ENCODE data around the gene RNH1. TPM values are rescaled to one million over a fixed set of nuclear protein-coding genes. Genes with fewer than 3 reads are reported as not detected.
A peak's percentile ranks its signal among the peaks of the same experiment; 100 is the strongest.

RNH1 gene
- total RNA-seq, 1 donor, result 165 TPM

- no peak for DNase-seq (ENCODE audit: low read depth in 2 of 3, low spot score in 2 of 3)
These were observed 46.5 kb downstream of the RNH1 start for GRCh38 chr11:460331-461199.

- no peak for DNase-seq (ENCODE audit: low read depth in 2 of 3, low spot score in 2 of 3)
These were observed 47.4 kb downstream of the RNH1 start for GRCh38 chr11:459511-460220.

- DNase-seq (ENCODE audit: low read depth in 2 of 3, low spot score in 2 of 3), result peak in 2 of 3 donors; percentile 11 to 30
These were observed 49.8 kb downstream of the RNH1 start for GRCh38 chr11:457111-457760.

- peak in 2 of 3 donors; percentile 33 to 54 for DNase-seq (ENCODE audit: low read depth in 2 of 3, low spot score in 2 of 3)
These were observed 50.5 kb downstream of the RNH1 start for GRCh38 chr11:456533-456932.

GRCh38 chr11:455566-456147 lies 51.4 kb downstream of the RNH1 start:
- DNase-seq (ENCODE audit: low read depth in 2 of 3, low spot score in 2 of 3), result no peak

- no peak for DNase-seq (ENCODE audit: low read depth in 2 of 3, low spot score in 2 of 3)
These were observed 52.1 kb downstream of the RNH1 start for GRCh38 chr11:454801-455565.

GRCh38 chr11:454043-454442 lies 53.0 kb downstream of the RNH1 start:
- DNase-seq (ENCODE audit: low read depth in 2 of 3, low spot score in 2 of 3), result no peak

GRCh38 chr11:453564-453963 lies 53.5 kb downstream of the RNH1 start:
- DNase-seq (ENCODE audit: low read depth in 2 of 3, low spot score in 2 of 3), result no peak

GRCh38 chr11:452916-453527 lies 54.0 kb downstream of the RNH1 start:
- no peak for DNase-seq (ENCODE audit: low read depth in 2 of 3, low spot score in 2 of 3)

GRCh38 chr11:452203-452744 lies 54.8 kb downstream of the RNH1 start:
- no peak for DNase-seq (ENCODE audit: low read depth in 2 of 3, low spot score in 2 of 3)

GRCh38 chr11:451738-452137 lies 55.3 kb downstream of the RNH1 start:
- DNase-seq (ENCODE audit: low read depth in 2 of 3, low spot score in 2 of 3), result no peak

- DNase-seq (ENCODE audit: low read depth in 2 of 3, low spot score in 2 of 3), result peak; percentile 70 to 83 (median 79)
These were observed 56.1 kb downstream of the RNH1 start for GRCh38 chr11:450809-451451.

GRCh38 chr11:449889-450808 lies 56.9 kb downstream of the RNH1 start, which contains the start of gene PTDSS2:
Gene PTDSS2 (plus strand): TSS chr11:450279. CDS start chr11:450456, 177 bp downstream.
- DNase-seq (ENCODE audit: low read depth in 2 of 3, low spot score in 2 of 3), result peak; percentile 82 to 97 (median 95)

GRCh38 chr11:447923-448731 lies 58.9 kb downstream of the RNH1 start:
- peak; percentile 86 to 95 (median 91) for DNase-seq (ENCODE audit: low read depth in 2 of 3, low spot score in 2 of 3)

GRCh38 chr11:446891-447290 lies 60.2 kb downstream of the RNH1 start:
- DNase-seq (ENCODE audit: low read depth in 2 of 3, low spot score in 2 of 3), result no peak

GRCh38 chr11:445765-446588 lies 61.1 kb downstream of the RNH1 start:
- DNase-seq (ENCODE audit: low read depth in 2 of 3, low spot score in 2 of 3), result no peak
